Thymus (tissue), 11 donors: ENCODE results near the gene AKNA. TPM values are rescaled to one million over a fixed set of nuclear protein-coding genes. Genes with fewer than 3 reads are reported as not detected.

Experiments used
- DNase-seq, 9 donors: peaks; one replicate each; pipeline ENCODE4 v3.0.0-alpha.2; 2013; ENCODE audit warnings: low spot score in 9 of 9, low read depth in 6 of 9, missing footprints in 1 of 9
- H3K27ac ChIP-seq, 2 donors: one replicate each; pipeline ENCODE4 v1.5.1; 2013; ENCODE audit warnings: control low read depth in 1 of 2, low read depth in 1 of 2, low read length in 1 of 2, mild to moderate bottlenecking in 1 of 2, moderate library complexity in 1 of 2
- H3K27me3 ChIP-seq, 2 donors: one replicate each; pipeline ENCODE4 v1.5.1; 2013; ENCODE audit warnings: low read length in 1 of 2; ENCODE audit not compliant: control insufficient read depth in 2 of 2, insufficient read depth in 1 of 2
- H3K36me3 ChIP-seq, 2 donors: one replicate each; pipeline ENCODE4 v1.5.1; 2013; ENCODE audit warnings: low read length in 1 of 2, mild to moderate bottlenecking in 1 of 2, moderate library complexity in 1 of 2; ENCODE audit not compliant: control insufficient read depth in 2 of 2, insufficient read depth in 2 of 2
- H3K4me1 ChIP-seq, 2 donors: one replicate each; pipeline ENCODE4 v1.5.1; 2013; ENCODE audit warnings: low read length in 2 of 2; ENCODE audit not compliant: control insufficient read depth in 2 of 2, insufficient read depth in 2 of 2
- H3K4me3 ChIP-seq, 2 donors: one replicate each; pipeline ENCODE4 v1.5.1; 2013; ENCODE audit warnings: low read length in 2 of 2, control low read depth in 1 of 2, mild to moderate bottlenecking in 1 of 2
- H3K9me3 ChIP-seq, 2 donors: one replicate each; pipeline ENCODE4 v1.5.1; 2013; ENCODE audit warnings: low read length in 1 of 2, mild to moderate bottlenecking in 1 of 2; ENCODE audit not compliant: control insufficient read depth in 2 of 2, insufficient read depth in 1 of 2
- WGBS: extraction: QIAGEN DNeasy Blood & Tissue Kit; methylation state at CpG from one replicate; pipeline ENCODE4 v1.1.7; 2013; 5-methylcytosine and 5-hydroxymethylcytosine counted together
- polyA plus RNA-seq: library from polyadenylated mRNA; stranded (reverse); fragments of 200-250 nt; gene quantifications from one replicate; pipeline ENCODE4 v1.2.3, GENCODE V29; 2013
- total RNA-seq: library from RNA; stranded (reverse); fragments of 120-200 nt; gene quantifications from one replicate; pipeline ENCODE4 v1.2.4, GENCODE V29; 2013
- donor health status: healthy.

AKNA gene
- total and polyA plus RNA-seq, 2 donors, result 52.2 to 162 TPM

- Histone ChIP-seq H3K27me3 (no peaks in the 10 kb centered on the region), H3K27ac (no peak overlapping the region), H3K36me3 (peaks cover 0 to 7% of the 10 kb centered on the region in 2 donors), H3K9me3 (no peaks in the 10 kb centered on the region), H3K4me3 (no peak overlapping the region), H3K4me1 (peaks cover 0 to 3% of the 10 kb centered on the region in 2 donors)
- no peak for DNase-seq
- WGBS, result 97% methylated on average over 12 of the region's 12 CpGs
These were observed 24.4 kb upstream of the AKNA start for GRCh38 chr9:114412048-114412683.

DNA sequence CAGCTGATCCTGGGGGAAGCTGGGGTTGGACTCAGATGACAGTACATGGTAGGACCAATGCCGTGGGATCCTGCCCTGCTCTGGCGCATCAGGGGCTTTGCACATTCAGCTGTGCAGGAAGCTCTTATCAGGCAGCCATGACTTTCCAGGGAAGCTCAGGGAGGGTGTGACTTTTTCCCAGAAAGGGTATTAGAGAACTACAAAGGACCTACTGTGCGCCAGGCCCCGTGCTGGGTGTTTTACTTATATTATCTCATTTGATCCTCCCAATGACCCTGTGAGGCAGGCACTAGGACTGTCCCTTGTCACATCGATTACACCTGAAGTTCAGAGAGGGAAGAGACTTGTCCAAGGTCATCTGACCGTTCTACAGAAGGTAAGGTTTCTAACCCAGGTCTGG, 23.7 kb upstream of the AKNA start:
- Histone ChIP-seq H3K36me3 (peaks cover 0 to 12% of the 10 kb centered on the region in 2 donors), H3K4me1 (peaks cover 0 to 3% of the 10 kb centered on the region in 2 donors), H3K9me3 (no peaks in the 10 kb centered on the region), H3K27me3 (no peaks in the 10 kb centered on the region), H3K27ac (no peak overlapping the region), H3K4me3 (no peak overlapping the region)
- no peak for DNase-seq
- WGBS, result 97% methylated on average over 6 of the region's 6 CpGs

DNA sequence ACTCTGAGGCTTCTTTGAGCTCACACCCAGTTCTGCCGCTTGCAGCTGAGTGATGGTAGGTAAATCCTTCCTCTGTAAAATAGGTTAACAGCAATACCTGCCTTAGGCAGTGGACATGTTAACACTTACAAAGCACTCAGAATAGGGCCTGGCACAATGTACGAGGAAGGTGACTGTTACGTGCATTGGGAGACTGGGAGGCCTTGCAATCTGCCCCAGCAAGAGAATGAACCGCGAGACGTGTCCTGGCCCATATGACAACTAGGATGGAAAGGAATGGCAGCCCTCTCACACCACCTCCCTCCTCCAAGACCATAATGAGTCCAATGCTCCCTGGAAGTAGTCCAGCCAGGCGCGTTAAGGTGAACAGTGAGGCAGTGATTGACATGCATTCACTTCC, 23.1 kb upstream of the AKNA start:
- Histone ChIP-seq H3K36me3 (peaks cover 0 to 17% of the 10 kb centered on the region in 2 donors), H3K9me3 (no peaks in the 10 kb centered on the region), H3K4me3 (no peak overlapping the region), H3K27me3 (no peaks in the 10 kb centered on the region), H3K27ac (no peak overlapping the region), H3K4me1 (peaks cover 0 to 4% of the 10 kb centered on the region in 2 donors)
- DNase-seq, result no peak
- 93% methylated on average over 8 of the region's 8 CpGs for whole genome bisulfite sequencing

GRCh38 chr9:114409842-114410241, 22.1 kb upstream of the AKNA start:
- no peak overlapping the region for H3K27ac ChIP-seq
- H3K4me3 ChIP-seq, result no peak overlapping the region
- H3K36me3 ChIP-seq, result peaks cover 0 to 13% of the 10 kb centered on the region in 2 donors
- no peaks in the 10 kb centered on the region for H3K9me3 ChIP-seq
- 89% methylated on average over 5 of the region's 5 CpGs for WGBS
- H3K4me1 ChIP-seq, result peaks cover 4 to 10% of the 10 kb centered on the region in 2 donors
- no peaks in the 10 kb centered on the region for H3K27me3 ChIP-seq
- no peak for DNase-seq

DNA sequence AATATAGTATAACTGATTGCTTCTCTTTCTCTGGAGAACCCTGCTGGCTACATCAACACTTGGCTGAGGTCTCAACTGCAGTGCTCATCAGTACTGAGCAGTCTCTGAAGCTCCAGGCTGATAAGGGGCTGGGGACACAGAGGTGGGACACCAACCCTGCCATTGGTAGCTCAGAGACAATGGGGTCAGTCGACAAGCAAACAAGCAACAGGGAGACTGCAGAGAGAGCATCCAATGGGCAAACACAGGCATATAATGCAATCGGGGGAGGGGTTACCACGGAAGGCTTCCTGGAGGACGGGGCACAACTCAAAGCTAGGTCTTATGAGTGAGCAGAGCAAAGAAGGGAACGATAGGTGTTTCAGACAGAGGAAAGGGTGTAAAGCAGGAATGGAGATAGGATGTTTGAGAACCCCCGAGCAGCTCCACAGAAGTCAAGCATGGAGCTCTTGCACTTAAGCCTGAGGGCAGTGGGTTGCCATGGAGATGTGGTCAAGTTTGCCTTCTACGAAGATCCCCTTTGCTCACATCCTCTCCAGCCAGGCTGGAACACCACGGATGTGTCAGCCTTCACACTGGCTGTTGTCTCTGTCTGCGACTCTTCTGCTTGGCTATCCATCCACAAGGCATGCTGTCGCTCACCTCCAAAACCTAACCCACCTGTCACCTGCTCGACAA, 21.5 kb upstream of the AKNA start:
- peaks cover 4 to 15% of the 10 kb centered on the region in 2 donors for H3K4me1 ChIP-seq
- no peaks in the 10 kb centered on the region for H3K27me3 ChIP-seq
- H3K27ac ChIP-seq, result no peak overlapping the region
- no peak overlapping the region for H3K4me3 ChIP-seq
- H3K36me3 ChIP-seq, result peaks cover 0 to 13% of the 10 kb centered on the region in 2 donors
- no peak for DNase-seq
- 84% methylated on average over 11 of the region's 11 CpGs for WGBS
- no peaks in the 10 kb centered on the region for H3K9me3 ChIP-seq

GRCh38 chr9:114408645-114409044, 20.9 kb upstream of the AKNA start:
- Histone ChIP-seq H3K27me3 (no peaks in the 10 kb centered on the region), H3K9me3 (no peaks in the 10 kb centered on the region), H3K4me3 (no peak overlapping the region), H3K4me1 (peaks cover 4 to 12% of the 10 kb centered on the region in 2 donors), H3K36me3 (peaks cover 0 to 13% of the 10 kb centered on the region in 2 donors), H3K27ac (no peak overlapping the region)
- DNase-seq, result no peak
- 91% methylated on average over 7 of the region's 7 CpGs for WGBS

DNA sequence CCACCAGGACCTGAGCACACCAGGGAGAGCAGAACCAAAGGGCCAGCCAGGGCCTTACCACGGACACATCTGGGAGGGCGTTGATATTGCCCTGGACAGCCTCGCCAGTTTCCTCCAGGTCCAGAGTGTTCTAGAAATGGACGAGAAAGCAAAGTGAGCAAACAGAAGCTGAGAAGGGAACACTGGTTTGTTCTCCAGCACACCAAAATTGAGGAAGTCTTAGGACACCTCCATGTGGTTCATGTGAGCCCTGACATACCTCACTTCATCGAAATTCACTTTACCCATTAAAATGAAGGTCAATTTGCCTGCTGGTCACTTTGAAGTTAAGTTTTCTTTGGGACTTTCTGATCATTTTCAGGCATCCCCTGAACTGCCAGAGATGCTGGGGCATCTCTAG, 20.1 kb upstream of the AKNA start:
- 92% methylated on average over 5 of the region's 5 CpGs for WGBS
- Histone ChIP-seq H3K9me3 (no peaks in the 10 kb centered on the region), H3K4me3 (no peak overlapping the region), H3K4me1 (peaks cover 4 to 12% of the 10 kb centered on the region in 2 donors), H3K36me3 (peaks cover 0 to 13% of the 10 kb centered on the region in 2 donors), H3K27me3 (no peaks in the 10 kb centered on the region), H3K27ac (no peak overlapping the region)
- no peak for DNase-seq

- no peak for DNase-seq
- Histone ChIP-seq H3K4me1 (peaks cover 4 to 12% of the 10 kb centered on the region in 2 donors), H3K4me3 (no peak overlapping the region), H3K9me3 (no peaks in the 10 kb centered on the region), H3K36me3 (peaks cover 0 to 19% of the 10 kb centered on the region in 2 donors), H3K27ac (no peak overlapping the region), H3K27me3 (no peaks in the 10 kb centered on the region)
- 97% methylated on average over 13 of the region's 13 CpGs for WGBS
These were observed 18.7 kb upstream of the AKNA start for GRCh38 chr9:114406441-114406840.

GRCh38 chr9:114405294-114406034, 17.7 kb upstream of the AKNA start:
- Histone ChIP-seq H3K36me3 (peaks cover 0 to 19% of the 10 kb centered on the region in 2 donors), H3K4me1 (peaks cover 4 to 12% of the 10 kb centered on the region in 2 donors), H3K4me3 (no peak overlapping the region), H3K27me3 (no peaks in the 10 kb centered on the region), H3K9me3 (no peaks in the 10 kb centered on the region), H3K27ac (no peak overlapping the region)
- WGBS, result 39% methylated on average over 15 of the region's 15 CpGs
- DNase-seq, result peak; percentile 55 to 94 (median 84)
